Right hindlimb (tissue), 1 donor: ENCODE data around the gene OPRM1.
"Not testable (repeated sequence)": the region's sequence is repeated elsewhere in the genome, so short reads cannot be mapped to it uniquely, and the experiment has no call there.

Experiments used
- DNase-seq: peaks from one replicate; pipeline ENCODE4 v3.0.0-alpha.2; 2018

Gene OPRM1

DNA sequence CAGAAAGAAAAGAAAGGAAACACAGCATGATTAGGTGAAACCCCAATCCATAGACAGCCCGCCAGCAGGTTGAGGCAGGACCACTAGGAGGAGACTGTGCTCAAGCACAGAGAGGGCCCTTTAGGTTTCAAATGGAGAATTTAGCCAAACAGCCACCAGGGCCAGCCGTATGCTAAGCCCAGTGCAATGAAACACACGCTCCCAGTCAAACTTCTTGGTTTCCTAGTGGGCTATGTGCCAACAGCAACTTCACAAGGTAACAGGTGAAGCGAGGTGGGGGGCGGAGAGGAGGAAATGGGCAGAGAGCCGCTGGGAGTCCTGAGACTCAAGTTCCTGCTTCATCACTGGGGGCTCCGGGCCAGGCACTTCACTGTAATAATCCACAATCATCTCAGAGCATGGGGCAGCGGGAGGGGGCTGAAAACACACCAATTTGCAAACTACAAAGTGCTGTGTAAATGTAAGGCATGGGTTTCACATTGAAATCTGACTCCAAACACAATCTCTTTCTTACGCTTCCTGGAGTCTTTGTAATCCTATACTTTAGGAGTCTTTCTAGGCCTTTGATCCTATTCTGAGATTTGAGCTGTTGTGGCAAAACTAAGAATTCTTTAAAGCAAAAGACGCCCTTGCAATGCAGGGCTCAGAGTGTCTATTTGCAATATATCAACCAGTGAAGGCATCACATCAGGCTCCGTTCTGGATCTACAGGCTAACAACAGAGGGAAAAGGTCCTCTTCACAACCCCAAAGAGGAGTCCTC, 117.3 kb downstream of the OPRM1 start:
- DNase-seq = peak; percentile 49

DNA sequence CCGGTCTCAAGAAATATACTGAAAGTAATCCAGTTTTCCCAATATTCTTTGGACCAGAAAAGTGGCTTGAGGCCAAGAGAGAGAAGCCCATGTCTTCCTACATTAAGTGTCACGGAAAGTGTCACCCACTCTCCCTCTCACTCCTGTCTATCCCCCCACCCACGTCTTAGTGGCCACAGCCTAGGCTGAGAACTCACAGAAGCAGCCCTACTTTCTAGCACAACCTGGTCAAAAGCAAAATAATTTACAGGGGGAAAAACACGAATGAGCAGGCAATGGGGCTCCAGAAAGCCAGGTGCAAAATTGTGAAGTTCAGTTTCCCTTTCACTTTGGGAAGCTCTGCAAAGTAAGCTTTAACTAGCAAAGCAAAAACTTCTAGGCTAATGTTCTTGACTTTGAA, 118.0 kb downstream of the OPRM1 start:
- no peak for DNase-seq

DNA sequence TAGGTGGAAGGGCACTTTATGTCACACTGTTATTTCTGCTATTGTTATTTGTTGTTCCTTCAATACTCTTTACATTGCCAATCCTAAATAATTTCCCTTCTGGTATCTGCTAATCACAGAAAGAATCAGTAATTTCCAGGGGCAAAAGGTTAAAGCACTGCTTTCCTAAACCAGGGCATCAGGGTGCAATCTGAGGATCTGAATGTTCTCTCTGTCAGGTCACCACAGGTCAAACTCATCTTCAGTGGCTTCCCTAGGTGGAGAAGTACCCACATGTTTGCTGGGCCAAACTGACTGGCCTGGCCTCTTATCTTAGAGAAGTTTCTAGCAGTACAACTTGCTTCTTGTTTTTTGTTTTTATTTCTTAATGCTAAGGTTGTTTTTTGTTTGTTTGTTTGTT, 118.7 kb downstream of the OPRM1 start:
- no peak for DNase-seq

DNA sequence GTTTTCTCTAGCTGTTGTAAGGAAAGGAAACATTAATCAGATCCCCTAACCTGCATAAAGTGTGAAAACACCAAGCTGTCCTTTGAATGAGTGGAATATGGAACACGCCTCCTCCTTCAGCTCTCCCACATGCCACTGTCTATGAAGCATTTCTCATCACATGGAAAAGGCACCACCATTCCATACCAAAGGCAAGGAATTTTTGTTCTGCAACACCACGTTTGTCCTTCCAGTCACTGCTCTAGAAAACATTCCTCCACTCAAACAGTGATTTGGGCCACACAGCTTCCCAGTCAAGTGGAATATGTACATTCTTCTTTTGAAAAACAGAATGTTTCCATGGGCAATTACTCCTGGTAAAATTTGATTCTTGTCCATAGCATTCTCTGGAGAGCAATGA, 120.1 kb downstream of the OPRM1 start:
- no peak for DNase-seq

DNA sequence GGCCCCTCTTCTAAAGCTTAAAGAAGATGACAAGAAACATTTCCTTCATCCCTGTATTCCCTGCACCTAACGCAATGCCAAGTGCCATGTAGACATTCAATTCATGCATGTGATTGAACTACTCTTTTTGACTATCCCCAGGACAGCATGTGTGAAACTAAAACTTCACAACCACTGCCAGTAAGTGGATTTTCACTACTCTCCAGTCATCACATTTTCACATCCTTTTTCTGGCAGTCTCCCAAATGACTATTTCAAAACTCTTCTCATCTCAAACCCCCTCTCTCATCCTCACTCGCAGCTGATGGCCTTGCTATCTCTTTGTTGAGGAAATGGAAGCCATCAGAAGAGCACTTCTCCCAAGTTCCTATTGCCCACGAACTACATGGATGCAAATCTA, 122.6 kb downstream of the OPRM1 start:
- no peak for DNase-seq

DNA sequence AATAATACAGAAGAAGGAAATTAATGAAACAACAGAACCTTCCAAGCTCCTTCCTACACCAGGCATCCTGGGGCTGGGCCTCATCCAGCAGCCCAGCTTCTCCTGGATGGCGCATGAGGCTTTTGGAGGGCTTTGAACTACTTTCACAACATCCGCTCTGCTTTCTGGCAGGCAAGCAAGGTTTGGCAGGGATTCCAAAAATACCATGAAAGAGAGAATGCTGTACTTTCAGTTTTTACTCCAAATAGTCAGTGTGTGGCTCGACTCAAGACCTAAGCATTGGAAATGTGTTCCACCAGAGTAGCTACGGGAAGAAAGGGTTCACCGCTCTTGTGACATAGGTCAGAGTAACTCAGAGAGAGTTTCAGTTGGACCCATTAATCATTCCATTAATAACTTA, 125.4 kb downstream of the OPRM1 start:
- DNase-seq = peak; percentile 91

DNA sequence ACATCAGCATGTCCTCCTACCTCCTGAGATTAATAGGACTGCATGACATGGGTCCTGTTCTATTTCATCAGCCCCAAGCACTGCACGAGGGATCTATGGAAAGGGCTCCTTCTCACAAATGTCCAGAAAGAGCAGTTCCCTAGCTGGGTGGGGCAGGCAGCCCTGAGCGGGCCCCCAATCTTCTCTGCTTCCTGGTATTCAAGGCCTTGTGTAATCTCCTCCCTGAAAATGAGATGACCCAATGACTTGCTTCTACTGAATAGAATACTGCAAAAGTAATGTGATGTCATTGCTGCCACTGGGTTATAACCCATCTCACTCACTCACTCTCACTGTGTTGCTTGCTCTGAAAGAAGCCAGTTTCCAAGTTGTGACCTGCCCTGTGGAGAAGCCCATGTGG, 126.4 kb downstream of the OPRM1 start:
- no peak for DNase-seq

DNA sequence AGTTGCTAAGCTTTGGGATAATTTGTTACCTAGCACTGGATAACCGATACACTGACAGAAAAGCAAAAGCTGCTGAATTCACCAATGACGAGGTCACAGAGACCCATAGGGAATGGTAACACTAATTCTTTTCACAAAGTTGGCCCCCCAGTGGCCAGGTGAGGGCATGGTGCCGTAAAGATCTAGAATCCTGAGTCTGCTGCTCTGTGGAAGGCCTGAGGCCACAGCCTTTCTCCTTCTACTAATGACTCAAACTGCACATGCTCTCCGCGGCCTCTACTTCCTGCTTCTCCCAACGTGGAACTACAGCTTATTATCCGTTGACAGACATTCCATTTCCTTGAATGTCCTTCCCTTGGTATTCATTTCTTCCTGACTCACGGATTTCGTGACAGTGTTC, 127.1 kb downstream of the OPRM1 start:
- no peak for DNase-seq

DNA sequence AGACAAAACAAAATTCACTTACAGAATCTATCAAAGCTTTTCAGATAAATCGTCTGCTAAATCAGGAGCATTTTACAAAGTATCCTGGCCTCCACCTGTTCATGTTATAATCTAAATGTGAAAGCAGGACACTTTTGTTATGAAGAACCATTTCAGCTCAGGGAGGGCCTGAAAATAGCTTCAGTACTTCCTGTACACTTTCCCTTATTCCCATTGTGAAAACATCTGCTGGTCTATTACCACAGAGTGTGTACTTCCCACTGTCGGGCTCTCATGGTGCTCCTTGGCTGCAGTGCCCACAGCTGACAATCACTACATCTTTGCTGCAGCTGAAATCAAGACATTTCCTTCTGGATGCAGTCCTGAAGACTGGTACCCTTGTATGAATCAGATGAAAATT, 128.1 kb downstream of the OPRM1 start:
- no peak for DNase-seq

DNA sequence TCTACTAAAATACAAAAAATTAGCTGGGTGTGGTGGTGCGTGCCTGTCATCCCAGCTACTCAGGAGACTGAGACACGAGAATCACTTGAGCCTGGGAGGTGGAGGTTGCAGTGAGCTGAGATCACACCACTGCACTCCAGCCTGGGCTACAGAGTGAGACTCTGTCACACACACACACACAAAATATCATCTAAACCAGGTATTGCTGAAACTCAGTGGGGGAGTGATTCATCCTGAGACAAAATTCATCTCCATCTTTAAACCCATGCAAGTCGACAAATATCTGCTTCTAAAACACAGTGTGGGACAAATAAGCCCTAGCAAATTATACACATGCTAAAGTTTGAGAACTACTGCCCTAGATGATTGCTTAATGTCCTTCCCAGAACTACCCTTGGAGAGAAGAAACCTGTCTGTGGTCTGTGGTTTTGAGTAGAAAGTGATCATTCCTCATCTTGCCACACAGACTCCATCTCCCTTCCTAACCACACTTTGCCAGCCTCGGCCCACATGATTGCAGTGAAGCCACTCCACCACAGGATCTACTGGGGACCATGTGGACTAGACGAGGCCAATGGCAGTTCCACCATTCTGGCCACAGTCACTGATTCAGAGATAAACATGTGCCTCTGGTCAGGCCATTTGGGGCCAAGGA, 130.3 kb downstream of the OPRM1 start:
- DNase-seq = peak; percentile 40

DNA sequence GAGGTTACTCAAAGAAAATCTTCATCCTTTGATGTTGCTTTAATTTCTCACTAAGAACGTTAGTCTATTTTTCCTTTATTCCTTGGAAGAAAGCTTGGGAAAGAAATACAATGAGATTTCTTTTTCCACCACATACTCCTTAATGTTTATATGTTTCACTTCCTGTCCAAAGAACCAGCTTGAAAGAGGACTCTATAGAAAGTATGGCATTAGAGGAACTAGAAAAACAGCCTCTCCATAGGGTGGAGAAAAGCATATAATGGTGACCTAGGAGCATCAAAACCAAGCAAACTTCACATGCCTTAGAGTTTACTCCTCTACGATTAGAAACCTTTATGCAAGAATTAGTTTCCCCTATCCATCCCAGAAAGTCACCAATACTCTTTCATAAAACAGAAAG, 131.1 kb downstream of the OPRM1 start:
- no peak for DNase-seq

DNA sequence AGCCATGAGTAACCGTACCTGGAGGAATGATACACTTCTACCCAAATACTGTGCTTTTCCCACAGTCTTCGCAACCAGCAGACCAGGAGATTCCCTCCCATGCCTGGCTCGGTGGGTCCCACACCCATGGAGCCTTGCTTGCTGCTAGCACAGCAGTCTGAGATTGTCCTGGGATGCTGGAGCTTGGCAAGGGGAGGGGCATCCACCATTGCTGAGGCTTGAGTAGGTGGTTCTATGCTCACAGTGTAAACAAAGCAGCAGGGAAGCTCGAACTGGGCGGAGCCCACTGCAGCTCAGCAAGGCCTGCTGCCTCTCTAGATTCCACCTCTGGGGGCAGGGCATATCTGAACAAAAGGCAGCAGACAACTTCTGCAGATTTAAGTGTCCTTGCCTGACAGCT, 133.4 kb downstream of the OPRM1 start:
- not testable (repeated sequence) for DNase-seq

DNA sequence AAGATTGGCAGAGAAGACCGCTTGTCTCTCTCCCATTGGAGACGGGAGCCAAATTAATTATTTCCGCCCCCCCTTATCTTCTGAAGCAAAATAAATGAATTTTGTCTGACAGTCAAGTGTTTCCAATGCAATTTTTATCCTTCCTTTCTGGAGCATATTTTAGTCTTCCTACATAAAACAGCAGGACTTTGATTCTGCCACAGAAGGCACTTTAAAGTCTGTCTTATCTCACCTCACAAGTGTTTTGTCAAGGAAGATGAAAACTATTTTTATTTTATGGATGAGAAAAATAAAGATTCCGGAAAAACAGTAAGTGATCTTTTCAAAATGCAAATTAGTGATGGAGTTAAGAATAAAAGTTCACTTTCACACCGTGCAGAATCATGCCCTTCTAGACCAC, 140.4 kb downstream of the OPRM1 start:
- no peak for DNase-seq

DNA sequence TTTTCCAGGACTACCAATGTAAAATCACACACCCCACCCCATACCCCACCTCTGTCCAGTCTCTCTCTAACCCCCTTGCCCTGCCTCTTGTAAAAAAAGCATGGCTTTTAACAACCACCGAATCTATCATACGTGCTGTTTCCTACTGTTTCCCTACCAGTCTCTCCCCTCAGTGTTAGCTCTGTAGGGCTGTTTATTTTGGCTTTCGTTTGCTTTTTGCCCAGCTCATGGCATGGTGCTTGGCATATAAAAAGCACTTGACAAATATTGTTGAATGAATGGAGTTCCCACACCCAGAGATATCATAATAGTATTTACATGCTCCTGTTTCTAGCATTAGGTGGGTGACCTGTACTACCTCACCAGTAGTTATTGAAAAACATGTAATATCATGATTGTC, 148.2 kb downstream of the OPRM1 start:
- DNase-seq = no peak

DNA sequence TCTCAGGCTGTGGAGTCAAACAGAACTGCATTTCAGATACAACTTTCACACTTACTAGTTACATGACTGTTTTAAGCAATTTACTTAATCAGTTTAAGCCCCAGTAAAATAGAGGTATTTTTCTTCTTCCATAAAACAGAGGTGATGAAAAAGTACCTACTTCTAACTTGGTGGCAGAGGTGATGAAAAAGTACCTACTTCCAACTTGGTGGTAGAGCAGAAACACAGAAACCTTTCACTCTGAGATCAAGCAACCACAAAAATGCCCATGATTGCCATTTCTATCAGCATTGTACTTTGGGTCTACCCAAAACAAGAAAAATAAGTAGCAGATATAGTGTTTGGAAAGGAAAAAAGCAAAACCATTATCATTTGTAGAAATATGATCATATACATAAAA, 148.7 kb downstream of the OPRM1 start:
- DNase-seq = no peak

DNA sequence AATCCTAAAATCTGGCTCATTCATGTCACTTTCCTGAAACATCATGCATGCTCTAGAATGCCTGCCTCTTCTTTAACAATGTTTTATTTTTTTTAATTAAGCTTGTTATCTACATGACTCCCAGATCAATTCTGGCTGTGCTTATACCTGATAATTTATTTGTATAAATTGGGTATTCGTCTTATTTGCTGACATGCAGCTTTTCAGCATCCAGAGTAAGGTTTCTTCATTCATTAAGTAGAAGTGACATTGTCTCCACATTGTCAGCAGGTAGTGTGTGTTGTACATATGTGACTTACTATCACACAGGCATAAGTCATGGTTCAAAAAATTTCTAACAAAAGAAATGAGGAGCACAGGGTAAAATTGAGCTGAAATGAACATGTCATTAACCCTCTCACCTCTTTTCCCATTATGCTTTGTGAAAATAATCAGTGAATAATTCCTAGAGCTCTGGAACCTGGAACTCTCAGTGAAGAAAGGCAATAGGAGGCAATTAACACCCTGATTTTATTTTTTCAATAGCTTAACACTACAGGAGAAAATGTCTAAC, 157.4 kb downstream of the OPRM1 start:
- no peak for DNase-seq

DNA sequence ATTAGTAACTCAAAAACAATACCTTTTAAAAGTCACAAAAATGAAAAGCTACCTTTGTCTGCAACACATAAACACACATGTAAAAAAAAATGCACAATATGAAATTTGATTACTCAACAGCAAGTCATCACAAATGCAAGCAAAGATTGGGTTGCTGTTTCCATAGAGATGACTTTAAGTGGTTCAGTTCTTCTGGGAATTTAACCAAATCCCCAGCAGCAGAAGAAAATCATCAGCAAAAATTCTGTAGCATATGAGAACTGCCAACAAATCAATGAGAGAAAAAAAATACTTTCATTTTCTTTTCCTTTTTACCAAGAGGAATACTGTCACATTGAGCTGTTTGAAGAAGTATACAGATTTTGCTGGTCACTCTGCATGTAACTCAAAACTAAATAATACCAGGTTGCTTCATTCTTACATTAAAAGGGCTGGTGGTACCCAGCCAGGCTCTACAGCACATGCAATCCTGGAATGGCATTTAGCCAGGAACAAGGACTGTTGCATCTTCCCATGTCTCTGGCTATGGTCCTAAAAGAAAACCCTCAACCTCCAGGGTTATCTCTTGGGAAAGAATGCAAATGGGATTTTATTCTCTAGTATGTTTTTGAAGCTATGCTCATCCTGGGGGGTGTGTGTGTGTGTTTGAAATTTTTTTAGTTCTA, 158.3 kb downstream of the OPRM1 start:
- DNase-seq = no peak

DNA sequence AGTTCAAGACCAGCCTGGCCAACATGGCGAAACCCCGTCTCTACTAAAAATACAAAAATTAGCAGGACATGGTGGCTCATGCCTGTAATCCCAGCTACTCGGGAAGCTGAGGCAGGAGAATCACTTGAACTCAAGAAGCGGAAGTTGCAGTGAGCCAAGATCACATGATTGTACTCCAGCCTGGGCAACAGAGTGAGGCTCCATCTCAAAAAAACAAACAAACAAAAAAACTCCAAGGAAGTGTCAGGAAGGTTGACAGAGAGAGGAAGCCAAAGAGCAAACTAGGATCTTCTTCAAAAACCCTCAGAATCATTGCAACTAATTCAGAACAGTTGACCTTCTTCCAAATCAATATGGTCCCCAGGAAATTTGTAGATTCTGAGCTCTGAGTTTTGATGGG, 162.6 kb downstream of the OPRM1 start:
- not testable (repeated sequence) for DNase-seq

DNA sequence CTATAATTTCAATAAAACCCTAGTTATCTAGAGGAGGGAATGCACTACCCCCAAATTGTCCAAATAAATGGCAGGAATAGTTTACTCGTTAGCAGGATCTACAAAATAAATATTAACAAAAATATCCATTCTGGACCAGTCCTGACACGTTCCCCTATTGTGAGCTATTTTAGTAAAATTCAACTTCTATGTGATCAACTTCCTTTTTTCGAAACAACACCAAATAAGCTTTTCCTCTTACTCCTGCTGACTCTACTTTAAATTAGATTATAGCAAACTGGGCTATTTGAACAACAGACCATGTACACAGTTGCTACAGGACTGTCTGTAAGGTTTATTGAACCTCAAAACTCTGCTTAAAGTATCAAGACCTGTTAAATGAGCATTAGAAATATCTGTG, 163.3 kb downstream of the OPRM1 start:
- DNase-seq = no peak

DNA sequence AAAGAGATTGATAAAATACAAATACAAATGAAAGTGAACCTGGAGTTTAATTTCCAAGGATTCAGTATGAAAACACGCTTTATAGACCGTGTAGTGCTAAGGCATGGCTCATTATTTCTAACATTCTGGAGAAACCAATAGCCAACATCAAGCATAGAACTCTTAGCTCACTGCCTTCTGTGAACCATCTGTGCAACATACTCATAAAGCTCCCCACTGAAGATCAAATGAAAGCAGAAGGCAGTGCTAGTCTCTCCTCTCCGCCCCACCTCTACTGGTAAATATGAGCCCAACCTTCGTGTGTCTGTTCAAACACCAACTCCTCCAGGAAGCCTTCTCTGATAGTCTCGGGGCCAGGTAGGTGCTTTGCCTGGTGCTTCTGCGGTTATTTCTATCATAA, 163.9 kb downstream of the OPRM1 start:
- DNase-seq = no peak

DNA sequence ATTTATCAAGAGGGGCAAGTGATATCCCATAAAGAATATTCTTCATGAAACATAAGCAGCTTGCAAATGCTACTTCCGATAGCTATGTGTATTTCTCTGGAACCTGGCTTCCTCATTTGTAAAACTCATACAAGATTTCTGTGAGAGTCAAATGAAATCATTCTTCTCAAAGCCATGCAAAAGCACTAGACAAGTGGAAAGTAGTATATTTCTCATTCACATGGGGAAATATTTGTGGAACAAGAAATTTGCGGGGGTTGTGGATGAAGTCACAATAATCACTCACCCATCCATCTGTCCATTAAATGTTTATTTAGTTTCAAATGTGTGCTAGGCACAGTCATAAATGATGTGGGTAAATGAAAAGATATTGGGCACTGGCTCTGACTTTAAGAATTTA, 167.1 kb downstream of the OPRM1 start:
- DNase-seq = no peak

DNA sequence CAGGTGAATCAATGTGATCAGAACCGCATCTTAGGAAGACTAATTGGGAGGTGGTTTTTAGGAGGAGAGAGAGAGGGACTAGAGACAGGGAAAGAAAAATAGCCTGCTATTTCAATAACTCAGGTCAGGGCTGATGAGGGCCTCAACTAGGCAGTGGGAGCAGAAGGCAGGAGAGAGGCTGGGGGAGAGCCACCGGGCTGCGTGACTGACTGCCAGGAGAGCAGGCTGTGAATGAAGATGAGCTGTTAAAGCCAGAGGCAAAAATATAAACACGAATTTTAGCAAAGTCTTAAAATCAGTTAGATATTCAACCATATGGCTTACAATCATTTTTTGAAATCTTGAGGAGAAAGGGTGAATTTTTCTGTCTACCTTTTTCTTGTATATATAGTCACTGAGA, 168.0 kb downstream of the OPRM1 start:
- no peak for DNase-seq

DNA sequence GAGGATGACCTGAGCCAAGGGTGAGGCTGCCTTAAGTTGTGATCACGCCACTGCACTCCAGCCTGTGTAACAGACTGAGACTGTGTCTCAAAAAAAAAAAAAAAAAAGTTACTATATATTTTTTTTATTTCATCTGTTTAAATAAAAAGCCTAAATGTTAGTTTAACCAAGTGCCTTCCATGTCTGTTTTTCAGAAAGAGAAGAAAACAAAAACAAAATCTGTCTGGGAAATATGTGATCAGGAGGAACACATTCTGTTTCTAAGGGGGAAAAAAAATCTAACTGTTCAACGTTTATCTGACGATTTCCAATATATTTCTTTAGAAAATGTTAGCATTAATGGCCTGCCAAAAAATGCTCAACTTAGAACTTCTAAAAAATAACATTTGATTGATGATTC, 170.5 kb downstream of the OPRM1 start:
- no peak for DNase-seq

DNA sequence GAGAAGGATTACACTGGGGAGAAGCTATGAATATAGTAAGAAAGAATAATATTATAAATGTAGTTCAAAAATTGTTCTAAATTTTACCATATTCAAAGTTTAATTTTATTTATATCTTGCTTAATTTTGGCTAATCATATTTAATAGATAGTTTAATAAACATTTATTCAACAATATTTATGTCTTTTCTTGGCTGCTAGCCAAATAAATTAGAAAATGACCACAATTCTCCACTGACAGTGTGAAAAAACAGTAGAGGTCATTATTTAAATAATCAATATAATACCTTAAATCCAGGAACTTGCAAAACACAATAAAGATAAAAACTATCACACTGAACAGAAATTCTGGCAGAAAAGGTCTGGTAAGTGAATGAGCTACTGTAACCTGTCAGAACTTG, 171.6 kb downstream of the OPRM1 start:
- DNase-seq = no peak
